GM12801 (cell line): ENCODE results near the gene CTSA.

ENCODE experiments used
- CTCF ChIP-seq: IDR thresholded peaks from one replicate; pipeline ENCODE4 v1.5.1; 2011; ENCODE audit warnings: control low read depth; ENCODE audit not compliant: insufficient read length; ENCODE audit errors: extremely low read depth

Gene CTSA

GRCh38 chr20:45890985-45891983, at the start of gene CTSA, which contains the start of gene NEURL2:
CTSA (plus strand) TSS chr20:45891335; CDS start chr20:45891569, 234 bp downstream.
NEURL2 (minus strand) TSS chr20:45891208; CDS start chr20:45890991, 217 bp downstream.
- TF ChIP-seq CTCF, result no peak

GRCh38 chr20:45841407-45842129, 49.6 kb upstream of the CTSA start:
- no peak for TF ChIP-seq CTCF

- no peak for TF ChIP-seq CTCF
Observed at GRCh38 chr20:45842169-45842812, 48.8 kb upstream of the CTSA start.

GRCh38 chr20:45843506-45843905, 47.6 kb upstream of the CTSA start:
- no peak for TF ChIP-seq CTCF

GRCh38 chr20:45845452-45845851, 45.7 kb upstream of the CTSA start:
- no peak for TF ChIP-seq CTCF

- TF ChIP-seq CTCF, result no peak
Observed at GRCh38 chr20:45848421-45848820, 42.7 kb upstream of the CTSA start.
